ENCODE data around the gene ZNF577.

Gene ZNF577

DNA sequence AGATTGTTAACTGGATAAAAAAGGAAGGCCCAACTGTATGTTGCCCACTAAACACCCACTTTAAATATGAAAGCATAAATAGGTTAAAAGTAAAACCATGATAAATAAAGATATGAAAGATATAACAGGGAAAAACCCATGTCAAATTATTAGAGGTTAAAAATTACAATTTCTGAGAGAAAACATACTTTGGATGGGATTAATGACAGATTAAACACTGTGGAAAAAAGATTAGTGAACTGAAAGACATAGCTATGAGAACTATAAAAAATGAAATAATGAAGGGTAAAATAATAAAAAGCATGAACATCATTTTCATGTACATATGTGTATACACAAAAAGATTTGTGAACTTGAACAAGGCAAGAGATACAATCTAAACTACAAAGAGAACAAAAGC, 2.2 kb upstream of the ZNF577 start:
- peaks cover 60% of the 10 kb centered on the region for H3K36me3 ChIP-seq
- TF ChIP-seq, protein P1, sequence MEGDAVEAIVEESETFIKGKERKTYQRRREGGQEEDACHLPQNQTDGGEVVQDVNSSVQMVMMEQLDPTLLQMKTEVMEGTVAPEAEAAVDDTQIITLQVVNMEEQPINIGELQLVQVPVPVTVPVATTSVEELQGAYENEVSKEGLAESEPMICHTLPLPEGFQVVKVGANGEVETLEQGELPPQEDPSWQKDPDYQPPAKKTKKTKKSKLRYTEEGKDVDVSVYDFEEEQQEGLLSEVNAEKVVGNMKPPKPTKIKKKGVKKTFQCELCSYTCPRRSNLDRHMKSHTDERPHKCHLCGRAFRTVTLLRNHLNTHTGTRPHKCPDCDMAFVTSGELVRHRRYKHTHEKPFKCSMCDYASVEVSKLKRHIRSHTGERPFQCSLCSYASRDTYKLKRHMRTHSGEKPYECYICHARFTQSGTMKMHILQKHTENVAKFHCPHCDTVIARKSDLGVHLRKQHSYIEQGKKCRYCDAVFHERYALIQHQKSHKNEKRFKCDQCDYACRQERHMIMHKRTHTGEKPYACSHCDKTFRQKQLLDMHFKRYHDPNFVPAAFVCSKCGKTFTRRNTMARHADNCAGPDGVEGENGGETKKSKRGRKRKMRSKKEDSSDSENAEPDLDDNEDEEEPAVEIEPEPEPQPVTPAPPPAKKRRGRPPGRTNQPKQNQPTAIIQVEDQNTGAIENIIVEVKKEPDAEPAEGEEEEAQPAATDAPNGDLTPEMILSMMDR (IDR thresholded peaks at IDR 0.05; ENCODE audit: low read depth, low read length), result no peak
- no peak for DNase-seq
- H3K27ac ChIP-seq, result no peak overlapping the region
- H3K9me3 ChIP-seq (ENCODE audit: severe bottlenecking), result peaks cover 14% of the 10 kb centered on the region
- no peaks in the 10 kb centered on the region for H3K27me3 ChIP-seq (ENCODE audit: insufficient read depth, low read depth, severe bottlenecking)
- H3K4me3 ChIP-seq (ENCODE audit: low read depth, low read length), result no peak overlapping the region

- H3K9me3 ChIP-seq (ENCODE audit: severe bottlenecking), result no peaks in the 10 kb centered on the region
- TF ChIP-seq, protein P1 (IDR thresholded peaks at IDR 0.05; ENCODE audit: low read depth, low read length), result no peak
- H3K36me3 ChIP-seq, result peaks cover 11% of the 10 kb centered on the region
These were observed 3.0 kb downstream of the ZNF577 start for GRCh38 chr19:51884713-51885112.

GRCh38 chr19:51882518-51882917, 5.2 kb downstream of the ZNF577 start:
- Histone ChIP-seq H3K9me3 (ENCODE audit: severe bottlenecking) (no peaks in the 10 kb centered on the region), H3K27me3 (ENCODE audit: insufficient read depth, low read depth, severe bottlenecking) (no peaks in the 10 kb centered on the region), H3K27ac (no peak overlapping the region), H3K4me3 (ENCODE audit: low read depth, low read length) (no peak overlapping the region), H3K36me3 (peaks cover 20% of the 10 kb centered on the region)
- no peak for DNase-seq
- TF ChIP-seq, protein P1 (IDR thresholded peaks at IDR 0.05; ENCODE audit: low read depth, low read length), result no peak

More at GRCh38 chr19:51884713-51885112, 3.0 kb downstream of the ZNF577 start:
- H3K27ac ChIP-seq, result no peak overlapping the region
- H3K4me3 ChIP-seq (ENCODE audit: low read depth, low read length), result no peak overlapping the region
- DNase-seq, result no peak
- H3K27me3 ChIP-seq (ENCODE audit: insufficient read depth, low read depth, severe bottlenecking), result no peaks in the 10 kb centered on the region

- peaks cover 29% of the 10 kb centered on the region for H3K36me3 ChIP-seq
- H3K4me3 ChIP-seq (ENCODE audit: low read depth, low read length), result no peak overlapping the region
- TF ChIP-seq, protein P1 (IDR thresholded peaks at IDR 0.05; ENCODE audit: low read depth, low read length), result no peak
- no peak for DNase-seq
- no peak overlapping the region for H3K27ac ChIP-seq
- peaks cover 15% of the 10 kb centered on the region for H3K9me3 ChIP-seq (ENCODE audit: severe bottlenecking)
- H3K27me3 ChIP-seq (ENCODE audit: insufficient read depth, low read depth, severe bottlenecking), result no peaks in the 10 kb centered on the region
These were observed 14.7 kb downstream of the ZNF577 start for GRCh38 chr19:51873097-51873496.

DNA sequence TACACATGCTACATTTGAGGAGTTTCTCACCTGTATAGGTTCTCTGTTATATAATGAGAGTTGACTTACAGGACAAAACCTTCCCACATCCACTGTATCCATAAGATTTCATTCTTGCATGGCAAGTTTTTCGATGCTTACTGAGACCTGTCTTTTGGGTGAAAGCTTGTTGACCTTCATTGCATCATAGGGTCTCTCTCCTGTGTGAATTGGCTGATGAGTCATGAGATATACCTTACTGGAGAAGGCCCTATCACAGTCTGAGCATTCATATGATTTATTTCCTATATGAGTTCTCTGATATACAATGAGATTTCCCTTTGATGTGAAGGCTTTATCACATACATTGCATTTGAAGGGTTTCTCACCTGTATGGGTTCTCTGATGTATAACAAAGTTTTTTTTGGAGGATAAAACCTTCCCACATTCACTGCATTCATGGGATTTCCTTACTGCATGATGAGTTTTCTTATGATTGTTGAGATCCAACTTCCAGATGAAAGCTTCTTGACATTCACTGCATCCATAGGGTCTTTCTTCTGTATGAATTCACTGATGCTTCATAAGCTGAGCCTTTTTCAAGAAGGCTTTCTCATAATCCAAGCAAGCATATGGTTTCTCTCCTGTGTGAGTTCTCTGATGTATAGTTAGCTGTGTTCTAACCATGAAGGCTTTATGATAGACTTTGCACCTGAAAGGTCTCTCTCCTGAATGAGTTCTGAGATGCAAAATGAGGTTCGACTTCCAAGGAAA, 25.7 kb downstream of the ZNF577 start:
- H3K27ac ChIP-seq, result no peak overlapping the region
- peaks cover 41% of the 10 kb centered on the region for H3K9me3 ChIP-seq (ENCODE audit: severe bottlenecking)
- no peak for DNase-seq
- TF ChIP-seq, protein P1 (IDR thresholded peaks at IDR 0.05; ENCODE audit: low read depth, low read length), result no peak
- H3K4me3 ChIP-seq (ENCODE audit: low read depth, low read length), result no peak overlapping the region
- no peaks in the 10 kb centered on the region for H3K27me3 ChIP-seq (ENCODE audit: insufficient read depth, low read depth, severe bottlenecking)
- H3K36me3 ChIP-seq, result no peaks in the 10 kb centered on the region; the same call in 1 of the 2 replicates

GRCh38 chr19:51837145-51837544, 50.6 kb downstream of the ZNF577 start:
- TF ChIP-seq, protein P1 (IDR thresholded peaks at IDR 0.05; ENCODE audit: low read depth, low read length), result no peak
- Histone ChIP-seq H3K9me3 (ENCODE audit: severe bottlenecking) (peaks cover 14% of the 10 kb centered on the region), H3K4me3 (ENCODE audit: low read depth, low read length) (no peak overlapping the region), H3K27ac (no peak overlapping the region), H3K27me3 (ENCODE audit: insufficient read depth, low read depth, severe bottlenecking) (peaks cover 9% of the 10 kb centered on the region), H3K36me3 (no peaks in the 10 kb centered on the region)
- no peak for DNase-seq

Measured in WERI-Rb-1 (cell line).